HG03060 (cell line): ENCODE data around the gene UBTD1.
"Not testable (repeated sequence)": the region's sequence is repeated elsewhere in the genome, so short reads cannot be mapped to it uniquely, and the experiment has no call there.

Source experiments
- ATAC-seq: cut with Tn5 transposase; IDR thresholded peaks from one replicate; pipeline ENCODE4 v1.9.1; 2021; ENCODE audit warnings: low read depth, moderate number of reproducible peaks; ENCODE audit not compliant: unreplicated experiment

Gene UBTD1

GRCh38 chr10:97498841-97499560, at the start of gene UBTD1:
Gene UBTD1, plus strand, starts transcription at chr10:97498924. Its CDS starts 280 bp downstream, at chr10:97499204.
- no peak for ATAC-seq

- no peak for ATAC-seq
Observed at GRCh38 chr10:97450828-97451227, 47.9 kb upstream of the UBTD1 start.

GRCh38 chr10:97451605-97452004, 47.1 kb upstream of the UBTD1 start:
- no peak for ATAC-seq

- no peak for ATAC-seq
Observed at GRCh38 chr10:97452352-97452751, 46.4 kb upstream of the UBTD1 start.

- no peak for ATAC-seq
Observed at GRCh38 chr10:97454330-97455036, 44.2 kb upstream of the UBTD1 start.

- no peak for ATAC-seq
Observed at GRCh38 chr10:97456034-97456685, 42.6 kb upstream of the UBTD1 start.

GRCh38 chr10:97456686-97457065, 42.0 kb upstream of the UBTD1 start:
- ATAC-seq, result no peak

GRCh38 chr10:97459111-97459510, 39.6 kb upstream of the UBTD1 start:
- no peak for ATAC-seq

GRCh38 chr10:97459933-97460332, 38.8 kb upstream of the UBTD1 start:
- no peak for ATAC-seq

- no peak for ATAC-seq
Observed at GRCh38 chr10:97462309-97462708, 36.4 kb upstream of the UBTD1 start.

- ATAC-seq, result no peak
Observed at GRCh38 chr10:97463363-97464132, 35.2 kb upstream of the UBTD1 start.

GRCh38 chr10:97464226-97464625, 34.5 kb upstream of the UBTD1 start:
- ATAC-seq, result no peak

- no peak for ATAC-seq
Observed at GRCh38 chr10:97465982-97466381, 32.7 kb upstream of the UBTD1 start.

GRCh38 chr10:97466755-97467154, 32.0 kb upstream of the UBTD1 start:
- no peak for ATAC-seq

- ATAC-seq, result no peak
Observed at GRCh38 chr10:97468162-97468561, 30.6 kb upstream of the UBTD1 start.

GRCh38 chr10:97468781-97469180, 29.9 kb upstream of the UBTD1 start:
- ATAC-seq, result not testable (repeated sequence)

- no peak for ATAC-seq
Observed at GRCh38 chr10:97474918-97475317, 23.8 kb upstream of the UBTD1 start.

- ATAC-seq, result no peak
Observed at GRCh38 chr10:97475936-97476594, 22.7 kb upstream of the UBTD1 start.

GRCh38 chr10:97479410-97479809, 19.3 kb upstream of the UBTD1 start:
- ATAC-seq, result not testable (repeated sequence)

- no peak for ATAC-seq
Observed at GRCh38 chr10:97479939-97480338, 18.8 kb upstream of the UBTD1 start.
